K562 (cell line): ENCODE measurements around the gene AP2S1. TPM values are rescaled to one million over a fixed set of nuclear protein-coding genes. Genes with fewer than 3 reads are reported as not detected.
A peak's percentile ranks its signal among the peaks of the same experiment; 100 is the strongest.

Experiments used
- ATAC-seq: fragments of 200-7000 bp; cut with Tn5 transposase; 3 replicates; pipeline ENCODE4 v1.9.1; 2020; ENCODE audit warnings: moderate library complexity
- BruUV-seq: library from RNA; stranded (reverse); fragments of 400-500 nt; replicated peaks from 2 replicates; lab custom pipeline; 2021; lab: Mats Ljungman, UMichigan
- CTCF ChIA-PET: fragments of 300-600 bp; formaldehyde crosslinking; extraction: SDS; loops from one replicate; lab custom pipeline; 2021; ENCODE audit warnings: low intra/inter-chr PET ratio; lab: Yijun Ruan, JAX
- POLR2A ChIA-PET: fragments of 300-600, 350-650 bp; sonication (Branson Sonifier 250); formaldehyde crosslinking; extraction: SDS; loops from one replicate; lab custom pipeline; 2021; ENCODE audit warnings: antibody characterized with exemption, inconsistent platforms; lab: Yijun Ruan, JAX
- DNase-seq, 4 experiments: peaks; one replicate each; pipeline versions ENCODE4 v3.0.0 to v3.0.0-alpha.2; 2011 to 2018; ENCODE audit warnings: low spot score in 3 of 4, mixed read lengths in 3 of 4; ENCODE audit errors: extremely low read depth in 1 of 4
- FAIRE-seq: peaks from 2 replicates; lab custom pipeline; 2011; peaks lifted over from hg19 to GRCh38; lab: Jason Lieb, UNC
- H2AFZ ChIP-seq: 2 replicates; pipeline ENCODE4 v1.6.0; 2011; ENCODE audit warnings: low read depth, low read length, control low read depth, inconsistent platforms
- H3K27ac ChIP-seq: fragments of 200-600 bp; 3 replicates; pipeline ENCODE4 v1.8.0; 2011; ENCODE audit warnings: low read depth, mild to moderate bottlenecking, control low read depth, inconsistent platforms, low read length, moderate library complexity, mixed read lengths; ENCODE audit errors: extremely low read depth
- H3K27me3 ChIP-seq, 2 experiments: fragments of 300-600 bp in 1 of 2; 2 replicates in 1 of 2; 3 replicates in 1 of 2; pipeline versions ENCODE4 v1.6.0 to v1.8.0; 2011; ENCODE audit warnings: inconsistent platforms in 2 of 2, low read length in 2 of 2, mild to moderate bottlenecking in 1 of 2, mixed read lengths in 1 of 2, moderate library complexity in 1 of 2; ENCODE audit not compliant: control insufficient read depth in 2 of 2, insufficient read depth in 2 of 2
- H3K36me3 ChIP-seq: fragments of 300-600 bp; 3 replicates; pipeline ENCODE4 v1.8.0; 2011; ENCODE audit warnings: mild to moderate bottlenecking, low read length, inconsistent platforms; ENCODE audit not compliant: control insufficient read depth, insufficient read depth
- H3K4me1 ChIP-seq, 2 experiments: fragments of 200-600 bp in 1 of 2; replicated peaks in 1 of 2; 2 replicates in 1 of 2; 3 replicates in 1 of 2; pipeline versions ENCODE4 v1.5.1 to v1.8.0; 2011; ENCODE audit warnings: inconsistent platforms in 2 of 2, low read length in 2 of 2, mild to moderate bottlenecking in 1 of 2, mixed read lengths in 1 of 2, moderate library complexity in 1 of 2; ENCODE audit not compliant: control insufficient read depth in 2 of 2, insufficient read depth in 2 of 2
- H3K4me2 ChIP-seq: 2 replicates; pipeline ENCODE4 v1.6.1; 2011; ENCODE audit warnings: low read length, control low read depth, inconsistent platforms, mixed read lengths; ENCODE audit not compliant: insufficient read depth
- H3K4me3 ChIP-seq: fragments of 200-600 bp; sonication (generic), shearing (Covaris generic); 2 replicates; pipeline ENCODE4 v1.5.1; 2016; ENCODE audit warnings: control low read depth, inconsistent platforms
- H3K79me2 ChIP-seq: fragments of 200-600 bp; 3 replicates; pipeline ENCODE4 v1.8.0; 2011; ENCODE audit warnings: low read length, inconsistent platforms; ENCODE audit not compliant: control insufficient read depth, insufficient read depth
- H3K9ac ChIP-seq, 2 experiments: 2 replicates each; pipeline versions ENCODE4 v1.6.0 to v1.6.1; 2011; ENCODE audit warnings: low read depth in 2 of 2, low read length in 2 of 2, control low read depth in 1 of 2, inconsistent platforms in 1 of 2, mild to moderate bottlenecking in 1 of 2, mixed read lengths in 1 of 2; ENCODE audit not compliant: insufficient read depth in 1 of 2
- H3K9me1 ChIP-seq: one replicate; pipeline ENCODE4 v1.6.0; 2011; ENCODE audit warnings: inconsistent platforms, mild to moderate bottlenecking, low read length, moderate library complexity; ENCODE audit not compliant: control insufficient read depth, insufficient read depth
- H3K9me3 ChIP-seq: replicated peaks from 2 replicates; pipeline ENCODE4 v1.5.1; 2011; ENCODE audit warnings: low read depth, low read length, inconsistent platforms; ENCODE audit not compliant: control insufficient read depth, insufficient read depth
- H4K20me1 ChIP-seq: replicated peaks from 2 replicates; pipeline ENCODE4 v1.6.1; 2011; ENCODE audit warnings: low read length, inconsistent platforms, mixed read lengths; ENCODE audit not compliant: control insufficient read depth, insufficient read depth
- CTBP1 ChIP-seq: fragments of 450-650 bp; IDR thresholded peaks from 2 replicates; pipeline ENCODE4 v1.6.1; 2016; ENCODE audit warnings: borderline replicate concordance
- CXXC5 ChIP-seq: fragments of 250-450 bp; sonication (Bioruptor Pico); IDR thresholded peaks from 2 replicates; pipeline ENCODE4 v1.8.0; 2022; ENCODE audit warnings: inconsistent platforms, mild to moderate bottlenecking, moderate library complexity
- E2F8 ChIP-seq: fragments of 450-650 bp; IDR thresholded peaks from 2 replicates; pipeline ENCODE4 v1.7.1; 2018; ENCODE audit warnings: mild to moderate bottlenecking, low read depth; ENCODE audit not compliant: partially characterized antibody
- LARP7 ChIP-seq: fragments of 450-650 bp; IDR thresholded peaks from 2 replicates; pipeline ENCODE4 v1.6.1; 2016
- MBD1 ChIP-seq: fragments of 250-450 bp; sonication (Bioruptor Pico); IDR thresholded peaks from 2 replicates; pipeline ENCODE4 v1.8.0; 2022; ENCODE audit warnings: inconsistent platforms
- MYC ChIP-seq, 2 experiments: fragments of 250-450 bp in 1 of 2; sonication (Bioruptor Pico) in 1 of 2; IDR thresholded peaks; 2 replicates each; pipeline versions ENCODE4 v1.5.1 to v1.6.1; 2012 to 2021; ENCODE audit warnings: low read depth in 2 of 2, borderline replicate concordance in 1 of 2, improper control_type of control experiment in 1 of 2, low read length in 1 of 2, mild to moderate bottlenecking in 1 of 2, moderate library complexity in 1 of 2
- SAFB ChIP-seq: fragments of 200-400 bp; formaldehyde crosslinking; IDR thresholded peaks from 2 replicates; pipeline ENCODE4 v1.6.1; 2017; ENCODE audit warnings: low read depth, low read length, borderline replicate concordance
- SNAPC5 ChIP-seq: fragments of 250-450 bp; sonication (Bioruptor Pico); IDR thresholded peaks from 2 replicates; pipeline ENCODE4 v1.8.0; 2021; ENCODE audit warnings: moderate library complexity, mild to moderate bottlenecking, inconsistent platforms
- STAT5A ChIP-seq: IDR thresholded peaks from 2 replicates; pipeline ENCODE4 v1.6.1; 2012; ENCODE audit warnings: low read length, inconsistent platforms, borderline replicate concordance
- TRIM28 ChIP-seq: fragments of 450-650 bp; IDR thresholded peaks from 2 replicates; pipeline ENCODE4 v1.6.1; 2017
- ZBTB7A ChIP-seq: IDR thresholded peaks from 2 replicates; pipeline ENCODE4 v1.6.1; 2011; ENCODE audit warnings: low read depth, mild to moderate bottlenecking, low read length, moderate library complexity, borderline replicate concordance; ENCODE audit not compliant: control insufficient read depth
- ZNF583 ChIP-seq: fragments of 250-450 bp; sonication (Bioruptor Pico); IDR thresholded peaks from 2 replicates; pipeline ENCODE4 v1.4.0; 2020
- WGBS: fragments of 100-300 bp; shearing (Covaris generic); methylation state at CpG from one replicate; pipeline ENCODE4 v1.1.6; 2016; ENCODE audit warnings: low coverage, mixed read lengths; ENCODE audit not compliant: insufficient coverage; ENCODE audit errors: missing lambda C conversion rate; 5-methylcytosine and 5-hydroxymethylcytosine counted together
- in situ Hi-C: fragments of 300-500 bp; cut with MboI; formaldehyde crosslinking; loops from 4 replicates; pipeline ENCODE4 v1.15.0; 2018; ENCODE audit warnings: inconsistent platforms, mixed read lengths
- intact Hi-C: fragments of 100-400 bp; cut with micrococcal nuclease; formaldehyde crosslinking; loops from 2 replicates; pipeline ENCODE4 v1.14.2; 2022
- polyA plus RNA-seq, 8 experiments: library from polyadenylated mRNA; depleted of rRNA in 4 of 8; stranded (reverse) in 5 of 8; unstranded in 3 of 8; fragments of >200 nt; fragmentation: Nextera tagmentation in 2 of 8; fragmentation: Illumina TruSeq in 1 of 8; extraction: Ambion mirVana in 2 of 8; extraction: Trizol in 1 of 8; gene quantifications; 2 replicates each; pipeline versions ENCODE4 v1.2.1 to v1.2.3, GENCODE V29; 2011 to 2014; ENCODE audit warnings: inconsistent platforms in 1 of 8, missing spikeins in 1 of 8
- total RNA-seq, 7 experiments: library from RNA; depleted of rRNA in 6 of 7; stranded (reverse); fragments of >200 nt in 6 of 7; fragmentation: Illumina TruSeq in 2 of 7; extraction: Trizol in 2 of 7; gene quantifications; 2 replicates each; pipeline versions ENCODE4 v1.2.1 to v1.2.3, GENCODE V29; 2011 to 2021; ENCODE audit warnings: low replicate concordance in 1 of 7
- TF ChIP-seq, protein P1 (sequence below): fragments of 250-450 bp; sonication (Bioruptor Pico); IDR thresholded peaks from 2 replicates; pipeline ENCODE4 v1.8.0; 2022; ENCODE audit warnings: inconsistent platforms, mild to moderate bottlenecking, moderate library complexity, borderline replicate concordance
- TF ChIP-seq, protein P2 (sequence below): sonication (generic); formaldehyde crosslinking; IDR thresholded peaks from 2 replicates; pipeline ENCODE4 v1.8.0; 2022; ENCODE audit warnings: missing genetic modification reagents, mild to moderate bottlenecking, borderline replicate concordance

Gene AP2S1
- total and polyA plus RNA-seq, 9 of the 15 experiments (the other 6 are each of a cell fraction or from before 2014, with no cell fraction given): 32.4 to 294 (median 136) TPM

DNA sequence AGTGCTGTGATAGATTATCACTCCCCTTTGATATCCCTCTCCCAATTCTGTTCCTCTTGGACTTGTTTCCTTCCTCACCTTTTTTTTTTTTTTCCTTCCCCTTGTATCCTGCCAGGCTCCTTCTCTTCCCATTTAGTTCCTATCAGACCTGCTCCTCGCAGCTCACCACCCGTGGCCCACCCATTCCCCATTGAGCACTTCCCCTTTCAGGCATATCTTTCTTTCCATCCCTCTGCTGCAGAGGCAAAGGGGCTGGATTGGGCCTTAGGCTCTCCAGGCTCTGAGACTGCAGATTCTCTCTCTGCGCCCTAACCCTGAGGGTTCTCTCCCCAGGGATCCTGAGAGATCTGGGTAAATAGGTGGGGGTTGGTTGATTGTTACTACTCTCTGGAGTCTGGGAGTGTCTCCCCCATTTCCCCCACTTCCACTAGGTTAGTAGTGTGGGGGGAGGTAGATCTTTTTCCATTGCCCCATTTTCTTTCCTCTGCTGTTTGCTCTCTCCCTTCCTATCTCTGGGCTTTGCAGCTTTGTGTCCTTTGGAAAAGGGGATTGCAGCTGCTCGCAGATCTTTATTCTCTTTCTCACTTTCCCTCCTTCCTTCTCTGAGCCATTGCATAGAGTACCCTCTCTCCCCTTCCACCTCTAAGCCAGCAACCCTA, 12.5 kb upstream of the AP2S1 start:
- peaks cover 28 to 39% of the 10 kb centered on the region in 2 experiments; a peak in 4 of 5 replicates for H3K4me1 ChIP-seq
- H4K20me1 ChIP-seq: peaks cover 34% of the 10 kb centered on the region
- peak; percentile 79 for FAIRE-seq
- TF ChIP-seq CXXC5 (CRISPR knock-in tag): peak; percentile 20; the same call in 1 of the 2 replicates
- TF ChIP-seq, protein P1, sequence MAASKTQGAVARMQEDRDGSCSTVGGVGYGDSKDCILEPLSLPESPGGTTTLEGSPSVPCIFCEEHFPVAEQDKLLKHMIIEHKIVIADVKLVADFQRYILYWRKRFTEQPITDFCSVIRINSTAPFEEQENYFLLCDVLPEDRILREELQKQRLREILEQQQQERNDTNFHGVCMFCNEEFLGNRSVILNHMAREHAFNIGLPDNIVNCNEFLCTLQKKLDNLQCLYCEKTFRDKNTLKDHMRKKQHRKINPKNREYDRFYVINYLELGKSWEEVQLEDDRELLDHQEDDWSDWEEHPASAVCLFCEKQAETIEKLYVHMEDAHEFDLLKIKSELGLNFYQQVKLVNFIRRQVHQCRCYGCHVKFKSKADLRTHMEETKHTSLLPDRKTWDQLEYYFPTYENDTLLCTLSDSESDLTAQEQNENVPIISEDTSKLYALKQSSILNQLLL: no peak
- TF ChIP-seq, protein P2, sequence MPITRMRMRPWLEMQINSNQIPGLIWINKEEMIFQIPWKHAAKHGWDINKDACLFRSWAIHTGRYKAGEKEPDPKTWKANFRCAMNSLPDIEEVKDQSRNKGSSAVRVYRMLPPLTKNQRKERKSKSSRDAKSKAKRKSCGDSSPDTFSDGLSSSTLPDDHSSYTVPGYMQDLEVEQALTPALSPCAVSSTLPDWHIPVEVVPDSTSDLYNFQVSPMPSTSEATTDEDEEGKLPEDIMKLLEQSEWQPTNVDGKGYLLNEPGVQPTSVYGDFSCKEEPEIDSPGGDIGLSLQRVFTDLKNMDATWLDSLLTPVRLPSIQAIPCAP (CRISPR knock-in tag): no peak
- TF ChIP-seq E2F8: no peak
- no peak for TF ChIP-seq ZNF583
- TF ChIP-seq SAFB: no peak
- TF ChIP-seq STAT5A: no peak
- peak; percentile 26; the same call in 1 of the 2 replicates for TF ChIP-seq ZBTB7A
- TF ChIP-seq SNAPC5 (CRISPR knock-in tag): no peak
- 0 out of 2 replicates have a peak, but pooled peaks have one; percentile 29 for TF ChIP-seq MYC (IDR thresholded peaks at IDR 0.05; ENCODE audit: low read depth, low read length)
- TF ChIP-seq MYC (CRISPR knock-in tag; IDR thresholded peaks at IDR 0.05; ENCODE audit: borderline replicate concordance, low read depth): no peak
- peak; percentile 15; the same call in 1 of the 2 replicates for TF ChIP-seq LARP7
- peak; percentile 67; the same call in 1 of the 2 replicates for TF ChIP-seq CTBP1
- TF ChIP-seq MBD1 (CRISPR knock-in tag): no peak
- TF ChIP-seq TRIM28: no peak

More for the DNA sequence above, 12.5 kb upstream of the AP2S1 start:
- ATAC-seq (peak; percentile 14), DNase-seq (peak in 3 of 4 experiments; percentile 20 to 70 (median 54))
- ChIA-PET POLR2A (interaction anchor here (1.3 to 2.9 kb wide), 5 partner anchors 18 to 94 kb away, joined by 3 to 11 read pairs (median 4); no protein-coding TSS in a partner anchor), CTCF (no interaction called here)
- Histone ChIP-seq H3K27ac (peak overlapping the region; percentile 99), H3K79me2 (peaks cover 77% of the 10 kb centered on the region), H3K27me3 (no peaks in the 10 kb centered on the region), H3K4me3 (peak overlapping the region; percentile 73), H3K9ac (peak overlapping the region; percentile 63 to 64; a peak in 3 of 4 replicates), H3K9me1 (no peaks in the 10 kb centered on the region), H3K9me3 (no peaks in the 10 kb centered on the region), H3K36me3 (peaks cover 11% of the 10 kb centered on the region; the same call in 2 of the 3 replicates), H2AFZ (no peak overlapping the region), H3K4me2 (peak overlapping the region; percentile 82)
- 3% methylated on average over 4 of the region's 4 CpGs for WGBS
- BruUV-seq: no TSS peak
- in situ Hi-C loops: no loop called here
- intact Hi-C loops: loop anchor here (5.0 to 10.0 kb wide), 3 partner anchors 64 to 382 kb away; partner anchors contain the start of gene ZC3H4
